Right renal pelvis (tissue), 4 donors: ENCODE results near the gene THBS2. TPM values are rescaled to one million over a fixed set of nuclear protein-coding genes. Genes with fewer than 3 reads are reported as not detected.
"Not testable (repeated sequence)": the region's sequence is repeated elsewhere in the genome, so short reads cannot be mapped to it uniquely, and the experiment has no call there.

Experiments used
- DNase-seq, 4 donors: peaks; one replicate each; pipeline ENCODE4 v3.0.0-alpha.2; 2013; ENCODE audit warnings: low read depth in 4 of 4, low spot score in 3 of 4, missing footprints in 1 of 4
- polyA plus RNA-seq, 4 donors: library from polyadenylated mRNA; unstranded; fragments of 120-200 nt; gene quantifications; one replicate each; pipeline ENCODE4 v1.2.1, GENCODE V29; 2013; ENCODE audit not compliant: insufficient read length in 4 of 4

THBS2 gene
- polyA plus RNA-seq, result 10 to 100 TPM; 15.2 to 25.8 (median 20.4) TPM

DNA sequence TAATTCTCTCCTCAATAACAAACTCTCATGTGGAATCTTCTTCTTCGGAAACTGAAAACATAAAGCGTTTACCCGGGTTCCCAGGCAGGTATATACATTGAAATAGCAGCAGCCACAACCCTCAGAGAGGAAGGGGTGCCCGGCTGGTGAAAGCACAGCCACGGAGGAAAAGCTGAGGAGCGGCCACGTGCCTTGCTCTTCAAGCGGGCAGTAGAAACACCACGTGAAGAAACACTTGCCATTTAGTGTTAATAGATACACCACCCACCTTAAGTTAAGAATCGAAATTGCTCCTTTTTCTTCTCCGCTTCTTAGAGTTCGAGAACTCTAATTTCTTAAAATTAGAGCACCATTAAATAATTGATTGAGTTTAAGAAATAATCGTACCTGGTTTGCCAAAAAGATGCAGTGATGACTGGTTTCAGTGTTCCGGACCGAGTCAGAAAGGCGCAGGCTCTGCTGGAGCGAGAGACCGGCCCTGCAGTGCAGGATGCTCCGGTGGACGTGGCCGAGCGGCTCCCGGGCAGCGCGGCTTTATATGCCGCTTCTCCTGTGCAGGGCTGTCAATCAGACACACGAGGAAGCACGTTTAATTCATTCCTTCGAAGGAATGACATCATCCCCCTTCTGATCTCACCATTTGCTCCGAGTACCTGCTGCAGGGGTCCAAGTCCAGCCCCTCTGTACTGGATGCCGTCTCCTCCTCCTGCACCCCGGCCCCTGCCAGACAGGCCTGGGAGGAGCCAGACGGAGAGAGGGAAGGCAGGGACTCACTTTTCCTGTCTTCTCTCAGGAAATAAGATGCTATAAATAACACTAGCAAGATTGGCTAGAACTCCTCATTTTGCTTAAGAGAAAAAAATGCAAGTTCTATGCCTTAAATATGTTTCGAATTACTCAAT is at the start of gene THBS2:
Gene THBS2, minus strand, starts transcription at position 510 of the 902 bp plus-strand sequence. CDS start 3,062 bp downstream, outside the sequence.
- DNase-seq, result peak in 1 of 4 donors; percentile 20

DNA sequence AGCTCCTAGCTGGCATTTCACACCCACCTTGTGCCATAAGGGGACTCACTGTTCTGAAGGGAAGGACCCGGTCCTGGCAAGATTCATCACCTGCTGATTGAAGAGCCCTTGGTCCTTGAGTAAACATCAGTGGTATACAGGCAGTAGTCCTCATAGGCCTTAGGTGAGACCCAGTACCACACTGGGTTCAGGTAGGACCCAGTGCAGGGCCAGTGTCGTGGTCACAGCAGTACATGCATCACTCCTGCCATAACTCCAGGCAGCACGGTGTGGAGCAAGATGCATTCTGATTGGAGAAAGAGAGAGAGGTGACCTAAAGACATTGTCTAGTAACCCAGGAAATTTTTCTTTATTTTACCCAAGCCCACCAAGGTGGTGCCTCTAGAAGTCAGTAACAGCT is 49.1 kb upstream of the THBS2 start:
- DNase-seq, result no peak

DNA sequence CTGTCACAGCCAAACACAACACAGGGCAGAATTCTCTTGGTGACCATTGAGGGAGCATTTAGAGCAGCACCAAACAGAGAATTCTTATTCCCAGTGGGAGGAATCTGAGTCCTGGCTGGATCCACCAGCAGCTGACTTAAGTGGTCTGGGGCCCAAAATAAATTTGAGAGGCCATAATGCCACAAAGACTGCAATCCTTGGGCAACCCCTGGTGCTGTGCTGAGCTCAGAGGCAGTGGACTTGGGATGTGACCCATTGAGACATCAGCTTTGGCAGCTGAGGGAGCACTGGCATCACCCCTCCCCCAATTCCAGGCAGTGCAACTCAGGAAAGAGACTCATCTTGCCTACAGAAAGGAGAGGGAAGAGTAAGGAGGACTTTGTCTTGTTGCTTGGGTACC is 48.6 kb upstream of the THBS2 start:
- DNase-seq, result no peak

DNA sequence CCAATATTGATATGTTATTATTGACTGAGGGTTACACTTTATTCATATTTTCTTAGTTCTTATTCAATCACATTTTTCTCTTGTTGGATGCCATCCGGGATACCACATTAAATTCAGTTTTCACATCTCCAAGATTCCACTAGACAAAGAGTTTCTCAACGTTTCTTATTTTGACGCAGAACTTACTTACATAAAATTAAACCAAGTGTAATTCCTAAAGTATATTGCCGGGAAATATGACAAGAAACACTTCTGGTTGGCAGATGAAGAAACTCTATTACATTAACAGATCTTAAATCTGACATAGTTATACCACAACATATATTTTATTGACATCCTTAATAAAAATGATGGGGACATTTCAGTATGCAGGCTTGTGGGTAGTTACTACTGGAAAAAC is 47.3 kb upstream of the THBS2 start:
- no peak for DNase-seq

DNA sequence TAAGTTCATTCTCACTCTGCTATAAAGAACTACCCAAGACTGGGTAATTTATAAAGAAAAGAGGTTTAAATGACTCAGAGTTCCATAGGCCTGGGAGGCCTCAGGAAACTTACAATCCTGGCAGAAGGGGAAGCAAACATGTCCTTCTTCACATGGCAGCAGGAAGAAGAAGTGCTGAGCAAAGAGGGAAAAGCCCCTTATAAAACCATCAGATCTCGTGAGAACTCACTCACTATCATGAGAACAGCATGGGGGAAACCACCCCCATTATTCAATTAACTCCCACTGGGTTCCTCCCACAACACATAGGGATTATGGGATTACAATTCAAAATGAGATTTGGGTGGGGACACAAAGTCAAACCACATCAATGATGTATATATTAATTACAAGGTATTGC is 45.0 kb upstream of the THBS2 start:
- not testable (repeated sequence) for DNase-seq

DNA sequence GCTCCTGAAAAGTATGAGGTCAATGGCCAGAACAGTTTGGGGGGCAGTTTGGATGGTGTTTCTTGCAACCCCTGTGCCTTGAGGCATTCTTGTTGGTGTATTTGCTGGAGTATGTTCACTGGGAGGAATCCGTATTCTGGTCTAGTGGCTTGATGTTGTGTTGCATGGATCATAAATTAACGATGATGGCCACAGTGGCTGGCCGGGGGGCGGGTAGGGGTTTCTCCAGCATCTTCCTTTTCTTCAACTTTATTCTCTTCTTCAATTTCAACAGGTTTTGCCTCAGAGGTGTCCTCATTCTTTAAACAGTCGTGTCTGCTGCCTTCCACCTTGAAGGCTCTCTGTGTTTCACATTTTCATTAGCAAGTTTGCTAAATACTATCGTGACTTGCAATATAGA is 43.0 kb upstream of the THBS2 start:
- DNase-seq, result no peak

DNA sequence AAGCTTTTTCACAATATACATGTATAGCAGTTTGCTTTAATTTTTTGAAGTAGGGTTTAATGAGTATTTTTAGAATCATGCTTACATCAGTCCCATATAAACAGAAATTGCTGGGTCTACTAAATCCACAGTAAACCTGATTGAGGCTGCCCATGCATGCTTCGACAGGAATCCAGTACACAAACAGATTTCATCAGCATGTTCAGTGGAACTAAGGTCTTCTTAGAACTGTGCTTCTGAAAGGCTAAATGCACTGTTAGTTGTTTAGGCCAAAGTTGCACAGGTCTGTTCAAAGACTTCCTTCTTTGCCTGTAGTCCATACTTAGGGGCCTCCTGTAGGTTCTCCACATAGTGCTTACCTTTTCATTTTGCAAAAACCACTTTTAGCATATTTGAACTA is 42.5 kb upstream of the THBS2 start:
- DNase-seq, result no peak

DNA sequence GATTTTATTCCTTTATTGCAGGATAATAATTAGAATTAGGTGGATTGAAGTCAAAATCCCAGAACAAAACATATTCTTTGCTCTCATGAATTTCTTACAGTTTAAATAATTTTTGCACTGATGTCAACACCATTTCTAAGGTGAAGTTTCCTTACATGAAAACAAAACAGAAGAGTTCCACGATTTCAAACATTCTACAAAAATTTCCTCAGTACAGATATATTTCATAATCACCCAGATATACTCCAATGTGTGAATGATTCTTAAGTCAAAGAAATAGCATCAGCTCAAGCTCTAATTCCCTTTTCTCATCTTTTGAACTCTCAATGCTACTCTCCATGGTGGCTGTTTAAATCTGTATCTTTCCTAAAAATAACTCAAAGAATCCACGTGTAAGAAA is 39.5 kb upstream of the THBS2 start:
- DNase-seq, result no peak

DNA sequence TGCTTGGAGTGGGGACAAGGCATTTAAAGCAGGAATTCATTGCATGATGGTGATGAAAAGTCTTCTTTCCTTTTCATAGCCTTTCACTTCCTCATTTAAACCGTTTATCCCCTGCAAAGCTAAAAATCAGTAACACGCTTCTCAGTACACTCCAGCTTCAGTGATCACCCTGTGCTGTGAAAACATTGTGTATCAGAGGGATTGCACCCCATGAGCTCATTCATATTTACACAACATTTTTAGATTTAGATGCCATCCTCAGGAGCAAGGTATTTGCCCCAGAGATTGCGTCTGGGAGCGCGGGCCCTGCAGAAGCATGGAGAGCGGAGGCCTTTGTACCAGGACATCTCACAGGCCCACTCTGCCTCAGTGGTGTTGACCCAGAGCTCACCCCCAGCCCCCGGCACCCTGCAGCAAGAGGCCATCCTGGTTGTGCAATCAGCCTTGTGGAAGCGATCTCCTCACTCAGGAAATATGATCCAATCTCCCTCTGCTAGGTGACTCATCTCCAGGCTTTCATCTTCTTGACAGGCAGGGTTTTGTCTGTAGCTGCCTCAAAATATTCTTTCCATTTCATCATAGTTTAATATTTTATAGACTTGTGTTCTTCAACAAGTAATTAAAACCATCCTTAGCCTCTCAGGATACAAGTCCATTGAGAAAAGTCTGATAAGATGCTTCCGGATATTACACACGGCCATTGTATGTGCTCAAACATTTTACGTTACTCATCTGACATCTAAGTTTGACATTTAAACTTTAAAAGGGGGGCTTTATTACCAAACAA is 38.9 kb upstream of the THBS2 start:
- DNase-seq, result no peak

DNA sequence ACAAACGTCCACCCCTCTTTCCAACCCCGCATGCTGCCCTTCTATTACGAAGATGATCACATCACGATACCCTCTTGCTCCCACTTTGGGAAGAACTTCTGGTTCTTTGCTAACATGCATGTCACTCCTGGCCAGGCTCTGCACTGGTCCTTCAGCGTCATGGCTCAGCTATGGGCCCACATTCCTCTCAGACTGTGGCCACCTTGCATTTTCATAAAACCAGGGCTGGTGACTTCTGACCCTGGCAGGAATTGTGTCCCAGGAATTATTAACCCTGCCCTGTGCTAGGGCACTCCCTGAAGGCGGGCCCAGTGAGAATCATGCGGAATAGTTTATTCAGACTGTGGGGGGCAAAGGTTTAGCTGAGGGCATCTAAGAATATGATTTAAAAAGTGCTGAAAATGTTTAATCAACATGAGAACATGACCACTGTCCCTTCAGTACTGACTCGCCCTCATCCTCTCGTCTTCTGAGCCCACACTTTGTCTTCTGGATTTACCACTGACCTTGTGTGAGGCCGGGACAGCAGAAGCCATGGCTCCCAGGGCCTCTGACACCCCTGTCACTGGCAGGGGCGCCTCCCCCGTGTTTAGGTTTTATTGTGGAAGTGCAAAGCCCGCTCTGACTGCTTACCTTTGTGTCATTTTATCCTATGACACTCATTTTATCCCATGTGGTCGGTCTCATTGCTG is 38.1 kb upstream of the THBS2 start:
- no peak for DNase-seq

DNA sequence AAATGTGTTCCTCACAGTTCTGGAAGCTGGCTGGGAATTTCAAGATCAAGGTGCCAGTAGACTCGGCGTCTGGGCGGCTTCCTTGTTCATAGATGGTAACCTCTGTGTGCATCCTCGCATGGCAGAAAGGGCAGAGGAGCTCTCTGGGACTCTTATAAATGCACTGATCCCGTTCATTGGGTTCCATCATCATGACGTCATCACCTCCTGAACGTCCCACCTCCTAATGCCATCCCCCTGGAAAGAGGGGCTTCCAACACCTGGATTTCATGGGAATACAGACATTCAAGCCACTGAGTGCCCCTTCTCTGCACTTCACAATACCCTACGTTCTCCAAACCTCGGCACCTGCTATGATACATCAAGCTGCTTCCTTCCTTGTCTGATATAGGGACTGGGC is 37.5 kb upstream of the THBS2 start:
- no peak for DNase-seq

DNA sequence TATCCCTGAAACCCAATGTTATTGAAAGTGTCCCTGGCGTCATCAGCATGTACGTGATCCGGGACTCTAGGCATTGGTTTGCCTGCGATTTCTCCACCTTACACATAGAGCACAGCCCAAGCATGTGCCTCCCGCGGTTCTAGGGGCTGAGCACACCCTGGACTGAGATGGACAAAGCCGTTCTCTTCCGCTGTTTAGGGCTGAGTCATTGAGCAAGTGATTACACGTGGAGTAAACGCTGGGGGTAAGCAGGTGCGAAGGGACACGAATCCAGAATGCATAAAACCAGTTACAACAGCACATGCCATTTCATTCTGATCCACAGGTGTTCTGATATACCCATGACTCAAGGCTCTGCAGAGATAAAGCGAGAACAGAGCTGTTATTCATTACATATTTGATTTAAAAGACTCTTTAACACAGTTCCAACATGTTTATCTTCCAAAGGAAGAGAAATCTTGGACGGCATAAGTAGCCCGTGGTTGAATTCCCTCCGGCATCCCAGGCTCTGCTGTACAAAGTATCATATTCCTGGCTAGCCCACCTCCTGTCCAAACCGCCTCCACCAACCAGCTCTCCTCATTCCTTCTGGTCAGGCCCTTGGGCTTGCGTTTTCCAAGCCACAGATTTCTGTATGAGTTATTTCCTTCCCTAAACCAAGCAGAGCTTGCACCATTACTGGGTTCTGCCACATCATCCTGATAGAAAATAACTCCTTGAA is 36.1 kb upstream of the THBS2 start:
- DNase-seq, result no peak

DNA sequence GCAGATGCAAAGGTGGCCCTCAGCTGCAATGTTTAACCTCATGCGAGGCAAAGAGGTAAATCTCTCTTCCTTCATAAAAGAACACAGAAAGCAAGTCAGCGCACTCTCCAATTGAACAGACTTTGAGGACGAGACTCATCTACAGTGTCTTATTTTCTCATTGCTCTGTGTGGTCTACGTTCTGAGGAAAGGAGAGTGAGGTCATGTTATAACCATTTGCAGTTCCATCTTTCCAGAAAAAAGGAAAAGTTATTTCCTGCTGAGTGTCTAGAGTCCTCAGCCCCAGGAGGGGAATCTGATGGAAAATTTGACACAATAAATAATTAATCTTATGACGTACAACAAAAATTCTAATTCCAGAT is 35.6 kb upstream of the THBS2 start:
- DNase-seq, result no peak

DNA sequence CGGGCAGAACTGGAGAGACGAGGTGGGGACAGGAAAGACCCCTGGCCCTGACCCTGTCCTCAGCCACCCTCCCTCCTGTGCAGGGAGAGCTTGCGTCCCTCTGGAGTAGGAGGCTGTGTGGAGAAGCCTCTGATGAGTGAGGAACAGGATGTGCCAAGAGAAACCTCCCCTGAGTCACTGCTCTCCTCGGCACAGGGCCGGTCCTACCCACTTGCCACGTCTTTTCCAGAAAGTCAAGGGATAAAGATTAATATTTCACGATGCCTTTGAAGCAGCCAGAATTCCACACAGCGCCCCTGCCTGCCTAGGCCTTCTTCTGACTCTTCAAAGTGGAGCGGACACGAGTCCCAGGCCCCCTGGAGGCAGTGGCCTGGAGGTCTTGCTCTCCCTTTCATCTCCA is 34.9 kb upstream of the THBS2 start:
- no peak for DNase-seq

DNA sequence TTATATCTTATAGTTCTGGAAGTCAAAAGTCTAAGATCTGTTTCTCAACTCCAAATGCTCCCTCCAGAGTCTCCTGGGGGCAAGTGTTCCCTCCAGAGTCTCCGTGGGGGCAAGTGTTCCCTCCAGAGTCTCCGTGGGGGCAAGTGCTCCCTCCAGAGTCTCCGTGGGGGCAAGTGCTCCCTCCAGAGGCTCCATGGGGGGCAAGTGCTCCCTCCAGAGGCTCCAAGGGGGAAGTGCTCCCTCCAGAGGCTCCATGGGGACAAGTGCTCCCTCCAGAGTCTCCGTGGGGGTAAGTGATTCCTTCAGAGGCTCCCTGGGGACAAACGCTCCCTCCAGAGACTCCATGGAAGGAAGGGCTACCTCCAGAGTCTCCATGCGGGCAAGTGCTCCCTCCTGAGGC is 34.0 kb upstream of the THBS2 start:
- no peak for DNase-seq

DNA sequence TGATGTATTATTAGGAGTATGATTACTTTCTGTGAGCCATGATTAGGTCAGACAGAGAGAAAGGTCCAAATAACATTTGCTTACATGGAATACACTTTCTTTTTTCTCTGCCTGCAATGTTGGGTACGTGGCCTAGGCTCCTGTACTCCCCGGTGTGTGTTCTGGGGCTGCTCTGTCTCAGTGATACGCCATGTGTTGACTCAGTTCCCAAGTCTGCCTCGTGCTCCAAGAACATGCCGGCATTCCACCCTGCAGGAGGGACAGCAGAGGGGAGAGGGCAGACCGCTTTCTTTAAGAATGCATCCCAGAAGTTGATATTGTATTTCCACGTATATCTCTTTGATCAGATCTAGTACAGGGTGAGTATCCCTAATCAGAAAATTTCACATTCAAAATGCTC is 33.3 kb upstream of the THBS2 start:
- no peak for DNase-seq

DNA sequence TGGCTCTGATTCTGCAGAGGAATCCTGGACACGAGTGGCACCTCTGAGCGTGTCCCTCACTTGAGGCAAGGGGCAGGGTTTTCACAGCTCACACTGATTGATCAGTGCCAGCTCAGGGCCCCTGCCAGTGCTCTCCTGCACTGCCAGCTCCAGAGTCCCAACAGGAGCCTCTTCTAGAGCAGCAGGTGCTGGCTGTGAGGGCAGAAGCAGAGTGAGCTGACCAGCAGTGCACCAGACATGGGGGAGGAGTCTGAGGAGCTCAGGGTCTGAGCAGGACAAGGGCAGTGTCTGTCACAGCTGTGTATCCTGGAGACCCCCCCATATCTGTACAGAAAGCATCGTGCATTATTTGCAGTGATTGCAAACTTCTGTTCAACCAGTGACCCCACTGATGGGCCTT is 31.5 kb upstream of the THBS2 start:
- no peak for DNase-seq

DNA sequence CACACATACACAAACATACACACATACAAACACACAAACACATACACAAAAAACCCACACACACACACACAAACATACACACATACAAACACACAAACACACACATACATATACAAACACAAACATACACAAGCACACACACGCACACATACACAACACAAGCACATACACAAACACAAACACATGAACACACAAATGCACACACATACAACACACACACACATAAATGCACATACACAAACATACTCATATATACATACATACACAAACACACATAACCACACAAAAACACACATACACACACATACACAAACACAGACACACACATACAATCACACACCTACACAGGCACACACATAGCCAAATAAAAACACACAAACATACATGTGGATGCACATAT is 30.3 kb upstream of the THBS2 start:
- DNase-seq, result no peak

DNA sequence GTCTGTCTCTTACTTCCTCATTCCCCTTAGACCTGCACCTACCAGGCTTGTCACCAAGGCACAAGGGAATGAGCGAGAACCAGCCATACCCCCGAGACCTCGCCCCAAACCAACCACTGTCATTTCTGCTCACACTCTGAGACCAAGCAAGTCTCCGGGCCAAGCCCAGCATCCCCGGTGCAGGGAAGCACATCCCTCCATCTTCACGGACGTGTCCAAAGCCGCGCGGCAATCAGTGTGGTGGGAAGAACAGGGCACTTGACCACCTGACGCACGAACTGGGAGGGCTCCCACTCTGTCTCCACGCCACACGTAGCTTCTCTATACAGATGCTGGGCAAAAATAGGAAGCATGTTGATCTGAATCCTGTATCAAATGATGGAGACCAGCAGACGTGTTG is 28.4 kb upstream of the THBS2 start:
- no peak for DNase-seq

DNA sequence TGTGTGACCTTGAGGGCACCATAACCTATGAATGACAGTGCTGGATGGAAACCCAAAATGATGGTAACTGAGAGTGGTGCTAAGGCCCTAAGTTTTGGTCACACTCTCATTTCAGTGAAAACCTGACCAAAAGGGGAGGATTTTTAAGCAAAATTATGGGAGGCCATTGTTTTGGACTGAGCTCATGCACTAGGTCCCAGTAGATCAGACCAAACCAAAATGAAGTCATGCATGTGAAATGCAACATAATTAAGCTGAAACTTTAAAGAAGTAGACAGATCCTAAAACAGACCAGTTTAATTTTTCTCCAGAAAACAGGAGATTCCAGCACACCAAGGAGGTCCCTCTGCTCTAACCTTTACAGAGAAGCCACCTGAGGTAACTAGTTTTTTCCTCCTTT is 24.0 kb upstream of the THBS2 start:
- DNase-seq, result no peak

DNA sequence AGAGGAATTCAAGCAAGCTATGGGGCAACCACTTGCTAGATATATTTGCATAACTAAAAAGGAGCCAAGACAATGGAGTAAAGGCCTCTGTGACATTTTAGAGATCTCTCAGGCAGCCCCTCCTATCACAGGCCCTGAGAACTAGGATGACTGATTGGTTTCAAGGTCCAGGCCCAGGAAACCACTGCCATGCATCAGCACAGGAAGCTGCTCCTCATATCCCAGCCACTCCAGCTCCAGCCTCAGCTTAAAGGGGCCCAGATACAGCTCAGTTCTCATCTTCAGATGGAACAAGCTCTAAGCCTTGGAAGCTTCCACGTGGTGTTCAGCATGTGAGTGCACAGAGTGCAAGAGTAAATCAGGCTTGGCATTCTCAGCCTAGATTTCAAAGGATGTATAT is 21.1 kb upstream of the THBS2 start:
- no peak for DNase-seq
